H1 (cell line): ENCODE measurements around the gene OR14A2. TPM values are rescaled to one million over a fixed set of nuclear protein-coding genes. Genes with fewer than 3 reads are reported as not detected.
A peak's percentile ranks its signal among the peaks of the same experiment; 100 is the strongest.

ENCODE experiments used
- CTCF ChIA-PET: fragments of 300-600 bp; sonication (Branson Sonifier 250); formaldehyde crosslinking; loops from one replicate; lab custom pipeline; 2021; ENCODE audit not compliant: partially characterized antibody; lab: Charles Lee
- POLR2A ChIA-PET: fragments of 300-600 bp; sonication (Branson Sonifier 250); formaldehyde crosslinking; loops from one replicate; lab custom pipeline; 2021; ENCODE audit warnings: inconsistent platforms; ENCODE audit not compliant: partially characterized antibody; lab: Charles Lee
- DNase-seq, 2 experiments: peaks; one replicate each; pipeline versions ENCODE4 v3.0.0 to v3.0.0-alpha.2; 2010 to 2022; ENCODE audit warnings: low spot score in 2 of 2, low read depth in 1 of 2, mixed read lengths in 1 of 2
- FAIRE-seq: peaks from 2 replicates; lab custom pipeline; 2011; peaks lifted over from hg19 to GRCh38; lab: Jason Lieb, UNC
- H2AFZ ChIP-seq: 2 replicates; pipeline ENCODE4 v1.8.1; 2012; ENCODE audit warnings: low read length, inconsistent platforms
- H2AK5ac ChIP-seq: 2 replicates; pipeline ENCODE4 v1.6.1; 2013; ENCODE audit warnings: low read depth, low read length
- H2BK120ac ChIP-seq: replicated peaks from 2 replicates; pipeline ENCODE3; 2013; ENCODE audit warnings: low read depth, low read length, inconsistent platforms
- H2BK12ac ChIP-seq: 2 replicates; pipeline ENCODE4 v1.6.1; 2013; ENCODE audit warnings: low read depth, low read length
- H2BK15ac ChIP-seq: 2 replicates; pipeline ENCODE4 v1.6.1; 2013; ENCODE audit warnings: low read length
- H2BK20ac ChIP-seq: 2 replicates; pipeline ENCODE4 v1.6.1; 2013; ENCODE audit warnings: low read length
- H2BK5ac ChIP-seq: 2 replicates; pipeline ENCODE4 v1.6.1; 2013; ENCODE audit warnings: low read depth, low read length
- H3K14ac ChIP-seq: 2 replicates; pipeline ENCODE4 v1.6.1; 2013; ENCODE audit warnings: inconsistent platforms; ENCODE audit not compliant: insufficient read length
- H3K18ac ChIP-seq: 2 replicates; pipeline ENCODE4 v1.6.1; 2013; ENCODE audit warnings: low read length; ENCODE audit errors: extremely low read depth
- H3K23ac ChIP-seq: 2 replicates; pipeline ENCODE4 v1.6.1; 2013; ENCODE audit warnings: inconsistent platforms; ENCODE audit not compliant: insufficient read length
- H3K23me2 ChIP-seq: 2 replicates; pipeline ENCODE4 v1.6.1; 2013; ENCODE audit warnings: low read depth, low read length
- H3K27ac ChIP-seq: 2 replicates; pipeline ENCODE4 v1.6.1; 2011; ENCODE audit warnings: low read depth, low read length, inconsistent platforms
- H3K27me3 ChIP-seq, 4 experiments: replicated peaks in 1 of 4; 1 replicate in 1 of 4; 2 replicates in 3 of 4; pipeline versions ENCODE4 v1.6.1 to v1.8.1; 2011 to 2013; ENCODE audit warnings: low read length in 3 of 4, mild to moderate bottlenecking in 3 of 4, inconsistent platforms in 2 of 4, mixed read lengths in 2 of 4, moderate library complexity in 1 of 4; ENCODE audit not compliant: control insufficient read depth in 3 of 4, insufficient read depth in 3 of 4; ENCODE audit errors: extremely low read depth in 1 of 4
- H3K36me3 ChIP-seq, 4 experiments: 2 replicates each; pipeline versions ENCODE4 v1.6.1 to v1.8.1; 2011 to 2013; ENCODE audit warnings: mild to moderate bottlenecking in 4 of 4, low read length in 3 of 4, moderate library complexity in 2 of 4, control low read depth in 1 of 4, inconsistent platforms in 1 of 4; ENCODE audit not compliant: insufficient read depth in 4 of 4, control insufficient read depth in 2 of 4
- H3K4ac ChIP-seq: replicated peaks from 2 replicates; pipeline ENCODE3; 2013; ENCODE audit warnings: low read length, low read depth, mixed read lengths, inconsistent platforms; ENCODE audit not compliant: insufficient read length
- H3K4me1 ChIP-seq, 4 experiments: replicated peaks in 1 of 4; 1 replicate in 1 of 4; 2 replicates in 3 of 4; pipeline versions ENCODE4 v1.6.1 to v1.8.1; 2011 to 2013; ENCODE audit warnings: low read length in 3 of 4, inconsistent platforms in 2 of 4, mixed read lengths in 1 of 4; ENCODE audit not compliant: insufficient read depth in 4 of 4, control insufficient read depth in 3 of 4
- H3K4me2 ChIP-seq, 2 experiments: 2 replicates each; pipeline versions ENCODE4 v1.6.1 to v1.8.1; 2011 to 2013; ENCODE audit warnings: low read depth in 2 of 2, low read length in 2 of 2, control low read depth in 1 of 2, inconsistent platforms in 1 of 2, mild to moderate bottlenecking in 1 of 2; ENCODE audit not compliant: insufficient read depth in 1 of 2
- H3K4me3 ChIP-seq, 4 experiments: fragments of 200-600, 300-600 bp in 1 of 4; sonication (generic), shearing (Covaris generic), sonication (Bioruptor Twin) in 1 of 4; 2 replicates each; pipeline versions ENCODE4 v1.5.1 to v1.8.1; 2011 to 2016; ENCODE audit warnings: low read length in 4 of 4, low read depth in 3 of 4, control low read depth in 2 of 4, inconsistent platforms in 2 of 4, mild to moderate bottlenecking in 2 of 4, mixed read lengths in 1 of 4, moderate library complexity in 1 of 4; ENCODE audit not compliant: insufficient read depth in 2 of 4; ENCODE audit errors: extremely low read depth in 1 of 4
- H3K56ac ChIP-seq: replicated peaks from 2 replicates; pipeline ENCODE3; 2013; ENCODE audit warnings: low read depth, mild to moderate bottlenecking, mixed read lengths, low read length, inconsistent platforms; ENCODE audit not compliant: insufficient read length
- H3K79me1 ChIP-seq: 2 replicates; pipeline ENCODE4 v1.6.1; 2013; ENCODE audit warnings: low read depth, low read length, control low read depth
- H3K79me2 ChIP-seq, 2 experiments: 2 replicates each; pipeline versions ENCODE4 v1.6.1 to v1.8.1; 2012 to 2013; ENCODE audit warnings: low read length in 2 of 2, mild to moderate bottlenecking in 2 of 2, inconsistent platforms in 1 of 2; ENCODE audit not compliant: insufficient read depth in 2 of 2, control insufficient read depth in 1 of 2
- H3K9ac ChIP-seq, 4 experiments: replicated peaks in 1 of 4; 1 replicate in 1 of 4; 2 replicates in 3 of 4; pipeline versions ENCODE4 v1.6.1 to v1.8.1; 2011 to 2013; ENCODE audit warnings: low read depth in 3 of 4, low read length in 3 of 4, control low read depth in 2 of 4, mild to moderate bottlenecking in 2 of 4, moderate library complexity in 2 of 4, inconsistent platforms in 1 of 4; ENCODE audit errors: extremely low read depth in 1 of 4
- H3K9me3 ChIP-seq, 2 experiments: 2 replicates each; pipeline versions ENCODE4 v1.6.1 to v1.8.1; 2012 to 2013; ENCODE audit warnings: mild to moderate bottlenecking in 2 of 2, moderate library complexity in 2 of 2, control low read depth in 1 of 2, inconsistent platforms in 1 of 2, low read depth in 1 of 2, low read length in 1 of 2, mixed read lengths in 1 of 2; ENCODE audit not compliant: insufficient read depth in 2 of 2
- H4K20me1 ChIP-seq, 2 experiments: replicated peaks in 1 of 2; 2 replicates each; pipeline versions ENCODE3 to v1.8.1; 2011 to 2013; ENCODE audit warnings: inconsistent platforms in 2 of 2, low read length in 2 of 2, mild to moderate bottlenecking in 1 of 2; ENCODE audit not compliant: insufficient read depth in 2 of 2, control insufficient read depth in 1 of 2
- H4K5ac ChIP-seq: 2 replicates; pipeline ENCODE4 v1.6.1; 2013; ENCODE audit warnings: low read length, low read depth, mixed read lengths, inconsistent platforms; ENCODE audit not compliant: insufficient read length
- H4K8ac ChIP-seq: 2 replicates; pipeline ENCODE4 v1.8.0; 2013; ENCODE audit warnings: mild to moderate bottlenecking, moderate library complexity, low read length, inconsistent platforms; ENCODE audit not compliant: insufficient read depth; ENCODE audit errors: extremely low read depth
- H4K91ac ChIP-seq: replicated peaks from 2 replicates; pipeline ENCODE3; 2013; ENCODE audit warnings: low read length, mixed read lengths, inconsistent platforms; ENCODE audit not compliant: insufficient read length
- CTBP2 ChIP-seq: IDR thresholded peaks from 2 replicates; pipeline ENCODE4 v1.7.0; 2011; ENCODE audit warnings: borderline replicate concordance, mild to moderate bottlenecking, moderate library complexity, mixed read lengths, low read length; ENCODE audit not compliant: insufficient read depth, insufficient read length
- HDAC6 ChIP-seq: IDR thresholded peaks from one replicate; pipeline ENCODE4 v1.7.1; 2012; ENCODE audit warnings: low read depth, mild to moderate bottlenecking, inconsistent platforms, low read length, moderate library complexity
- KDM1A ChIP-seq: fragments of 200-600, 300-600 bp; sonication (generic); IDR thresholded peaks from 2 replicates; pipeline ENCODE4 v1.7.1; 2016; ENCODE audit warnings: mild to moderate bottlenecking, low read length, borderline replicate concordance
- KDM4A ChIP-seq: IDR thresholded peaks from one replicate; pipeline ENCODE4 v1.7.1; 2012; ENCODE audit warnings: low read depth, mild to moderate bottlenecking, moderate library complexity, low read length, inconsistent platforms; ENCODE audit not compliant: severe bottlenecking
- MAFK ChIP-seq: IDR thresholded peaks from 2 replicates; pipeline ENCODE4 v1.6.1; 2012; ENCODE audit warnings: low read depth, mild to moderate bottlenecking, improper control_type of control experiment, low read length
- SIN3A ChIP-seq, 2 experiments: IDR thresholded peaks in 1 of 2; conservative IDR thresholded peaks in 1 of 2; 2 replicates each; pipeline ENCODE4 v1.6.1; 2011 to 2012; ENCODE audit warnings: low read length in 2 of 2, improper control_type of control experiment in 1 of 2, low read depth in 1 of 2, mild to moderate bottlenecking in 1 of 2
- SIX5 ChIP-seq: IDR thresholded peaks from 2 replicates; pipeline ENCODE4 v1.6.1; 2011; ENCODE audit warnings: mild to moderate bottlenecking, low read depth, low read length
- polyA plus RNA-seq, 7 experiments: library from polyadenylated mRNA; depleted of rRNA in 3 of 7; stranded (reverse) in 5 of 7; unstranded in 2 of 7; fragments of >200 nt in 5 of 7; fragments of 200-250 nt in 2 of 7; gene quantifications; 1 replicate in 5 of 7; 2 replicates in 1 of 7; 4 replicates in 1 of 7; pipeline versions ENCODE4 v1.2.1 to v1.2.3, GENCODE V29; 2011 to 2013; ENCODE audit warnings: missing spikeins in 2 of 7, mixed read lengths in 2 of 7
- total RNA-seq: library from RNA; stranded (reverse); fragmentation: NEBNext Ultra II Directional; extraction: Animal tissue kit (Norgen Biotek cat#: 25700); gene quantifications from 2 replicates; pipeline ENCODE4 v1.2.1, GENCODE V29; 2021

OR14A2 gene
- total and polyA plus RNA-seq, 2 of the 8 experiments (the other 6 are each of a cell fraction or from before 2014, with no cell fraction given) = not detected

DNA sequence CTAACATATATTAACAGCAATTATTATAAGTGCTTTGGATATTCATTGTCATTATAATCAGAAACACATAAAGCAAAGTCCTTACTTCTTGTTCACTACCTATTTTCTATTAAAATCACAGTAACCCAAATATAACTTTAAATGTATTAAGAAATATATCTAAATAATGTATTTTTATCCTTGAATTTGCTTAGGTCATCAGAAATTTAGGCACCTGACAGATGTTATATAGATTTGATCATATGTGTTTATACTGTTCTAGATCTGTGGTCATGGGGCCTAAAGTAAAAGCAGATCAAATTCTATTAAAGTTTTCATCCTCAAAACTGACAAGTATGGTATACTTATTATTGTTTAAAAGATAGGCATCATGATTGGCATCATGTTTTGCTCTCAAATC, 21.7 kb upstream of the OR14A2 start:
- Histone ChIP-seq H3K36me3 (no peaks in the 10 kb centered on the region; a peak in 1 of 8 replicates), H3K56ac (no peak overlapping the region), H3K4me2 (no peak overlapping the region), H3K4ac (no peak overlapping the region), H3K79me1 (no peaks in the 10 kb centered on the region), H2BK20ac (no peak overlapping the region), H2AK5ac (no peak overlapping the region), H3K9me3 (peaks cover 47% of the 10 kb centered on the region in 2 experiments), H3K27ac (no peak overlapping the region), H2BK12ac (no peak overlapping the region), H4K91ac (no peak overlapping the region), H3K23ac (no peak overlapping the region), H3K79me2 (no peaks in the 10 kb centered on the region), H3K9ac (no peak overlapping the region), H2BK15ac (no peak overlapping the region), H2BK5ac (no peak overlapping the region), H3K27me3 (no peaks in the 10 kb centered on the region), H4K8ac (no peak overlapping the region), H4K20me1 (no peaks in the 10 kb centered on the region), H3K4me3 (no peak overlapping the region), H2AFZ (no peak overlapping the region), H2BK120ac (no peak overlapping the region), H3K4me1 (no peaks in the 10 kb centered on the region), H3K18ac (no peak overlapping the region), H3K14ac (no peak overlapping the region), H3K23me2 (no peaks in the 10 kb centered on the region), H4K5ac (no peak overlapping the region)
- CTCF ChIA-PET = no interaction called here
- POLR2A ChIA-PET = no interaction called here
- no peak for TF ChIP-seq KDM1A
- TF ChIP-seq CTBP2 = no peak
- peak; percentile 82; the same call in 1 of the 2 replicates for TF ChIP-seq MAFK
- no peak for TF ChIP-seq KDM4A
- no peak for TF ChIP-seq HDAC6
- TF ChIP-seq SIX5 = no peak
- no peak for TF ChIP-seq SIN3A (conservative IDR thresholded peaks at IDR 0.05 in 1 of 2, IDR thresholded peaks at IDR 0.05 in 1 of 2; ENCODE audit: low read depth in 1 of 2, low read length in 2 of 2)
- no peak for DNase-seq
- FAIRE-seq = no peak
